Inflammatory macrophage (primary cell): Measurements from ENCODE around the gene RETREG1.
"Not testable (repeated sequence)": the region's sequence is repeated elsewhere in the genome, so short reads cannot be mapped to it uniquely, and the experiment has no call there.

Source experiments
- DNase-seq, 2 donors: peaks; one replicate each; pipeline ENCODE4 v3.0.0-alpha.2; 2020 to 2022
- total RNA-seq, 18 experiments: gene quantifications; one replicate each; lab custom pipeline; 2026; ENCODE audit warnings: mixed read lengths in 6 of 18, inconsistent platforms in 2 of 18; lab: John Stamatoyannopoulos, UW

RETREG1 gene
- total RNA-seq = 6.2 to 70.1 (median 18.9) reads per million in 18 experiments

GRCh38 chr5:16616536-16617273 lies at the start of gene RETREG1:
Gene RETREG1 (minus strand): TSS chr5:16616997. CDS start chr5:16616971, 26 bp downstream.
- peak; percentile 19 to 59 for DNase-seq

GRCh38 chr5:16666130-16666882 lies 49.5 kb upstream of the RETREG1 start:
- DNase-seq = no peak

- no peak for DNase-seq
Observed at GRCh38 chr5:16665601-16666000, 48.8 kb upstream of the RETREG1 start.

- DNase-seq = no peak
Observed at GRCh38 chr5:16664368-16664767, 47.6 kb upstream of the RETREG1 start.

GRCh38 chr5:16663840-16664239 lies 47.0 kb upstream of the RETREG1 start:
- no peak for DNase-seq

GRCh38 chr5:16661713-16662112 lies 44.9 kb upstream of the RETREG1 start:
- no peak for DNase-seq

GRCh38 chr5:16660982-16661381 lies 44.2 kb upstream of the RETREG1 start:
- DNase-seq = no peak

GRCh38 chr5:16659536-16659935 lies 42.7 kb upstream of the RETREG1 start:
- no peak for DNase-seq

GRCh38 chr5:16656561-16657191 lies 39.9 kb upstream of the RETREG1 start:
- no peak for DNase-seq

GRCh38 chr5:16654647-16655334 lies 38.0 kb upstream of the RETREG1 start:
- DNase-seq = no peak

GRCh38 chr5:16648739-16649138 lies 31.9 kb upstream of the RETREG1 start:
- DNase-seq = not testable (repeated sequence)

GRCh38 chr5:16644301-16644889 lies 27.6 kb upstream of the RETREG1 start:
- no peak for DNase-seq

- DNase-seq = no peak
Observed at GRCh38 chr5:16642867-16643266, 26.1 kb upstream of the RETREG1 start.

- DNase-seq = no peak
Observed at GRCh38 chr5:16639206-16639605, 22.4 kb upstream of the RETREG1 start.

GRCh38 chr5:16628376-16628775 lies 11.6 kb upstream of the RETREG1 start:
- DNase-seq = no peak

GRCh38 chr5:16626696-16627264 lies 10.0 kb upstream of the RETREG1 start:
- DNase-seq = peak; percentile 84 to 94

- peak; percentile 58 to 75 for DNase-seq
Observed at GRCh38 chr5:16625096-16625495, 8.3 kb upstream of the RETREG1 start.

GRCh38 chr5:16619136-16619535 lies 2.3 kb upstream of the RETREG1 start:
- DNase-seq = no peak

- DNase-seq = no peak
Observed at GRCh38 chr5:16618138-16618897, 1.5 kb upstream of the RETREG1 start.

GRCh38 chr5:16617274-16617968 lies 624 bp upstream of the RETREG1 start:
- no peak for DNase-seq
